Breast epithelium (tissue), 3 donors: ENCODE data around the gene ARHGAP26.

ENCODE experiments used
- POLR2A ChIP-seq: fragments of 450-650 bp; IDR thresholded peaks from one replicate; pipeline ENCODE4 v1.6.1; 2016; ENCODE audit warnings: antibody characterized with exemption, mild to moderate bottlenecking, moderate library complexity
- TF ChIP-seq, protein P1 (sequence below), 3 donors: fragments of 450-650 bp; IDR thresholded peaks; one replicate each; pipeline ENCODE4 v1.5.1; 2016 to 2017; ENCODE audit warnings: antibody characterized with exemption in 3 of 3, mild to moderate bottlenecking in 3 of 3, moderate library complexity in 3 of 3

DNA sequence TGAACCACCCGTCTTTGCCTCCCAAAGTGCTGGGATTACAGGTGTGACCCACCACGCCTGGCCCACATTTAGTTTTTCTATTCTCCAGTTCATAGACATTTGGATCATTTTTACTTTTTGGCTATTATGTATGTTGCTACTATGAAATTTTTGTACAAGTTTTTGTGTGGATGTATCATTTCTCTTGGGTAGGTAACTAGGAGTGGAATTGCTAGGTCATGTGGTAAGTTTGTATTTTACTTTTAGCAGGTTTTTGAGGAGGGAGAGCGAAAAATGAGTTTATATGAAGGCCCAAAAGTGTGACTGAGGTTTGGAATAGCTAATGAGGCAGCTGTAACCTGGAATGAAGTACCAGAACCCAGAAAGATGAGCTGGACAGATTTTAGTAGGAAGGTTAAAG, 35.2 kb downstream of the ARHGAP26 start:
- TF ChIP-seq POLR2A = no peak
- TF ChIP-seq, protein P1, sequence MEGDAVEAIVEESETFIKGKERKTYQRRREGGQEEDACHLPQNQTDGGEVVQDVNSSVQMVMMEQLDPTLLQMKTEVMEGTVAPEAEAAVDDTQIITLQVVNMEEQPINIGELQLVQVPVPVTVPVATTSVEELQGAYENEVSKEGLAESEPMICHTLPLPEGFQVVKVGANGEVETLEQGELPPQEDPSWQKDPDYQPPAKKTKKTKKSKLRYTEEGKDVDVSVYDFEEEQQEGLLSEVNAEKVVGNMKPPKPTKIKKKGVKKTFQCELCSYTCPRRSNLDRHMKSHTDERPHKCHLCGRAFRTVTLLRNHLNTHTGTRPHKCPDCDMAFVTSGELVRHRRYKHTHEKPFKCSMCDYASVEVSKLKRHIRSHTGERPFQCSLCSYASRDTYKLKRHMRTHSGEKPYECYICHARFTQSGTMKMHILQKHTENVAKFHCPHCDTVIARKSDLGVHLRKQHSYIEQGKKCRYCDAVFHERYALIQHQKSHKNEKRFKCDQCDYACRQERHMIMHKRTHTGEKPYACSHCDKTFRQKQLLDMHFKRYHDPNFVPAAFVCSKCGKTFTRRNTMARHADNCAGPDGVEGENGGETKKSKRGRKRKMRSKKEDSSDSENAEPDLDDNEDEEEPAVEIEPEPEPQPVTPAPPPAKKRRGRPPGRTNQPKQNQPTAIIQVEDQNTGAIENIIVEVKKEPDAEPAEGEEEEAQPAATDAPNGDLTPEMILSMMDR (IDR thresholded peaks at IDR 0.05) = no peak
